Kidney epithelial cell (primary cell): Measurements from ENCODE around the gene PLEKHA8. TPM values are rescaled to one million over a fixed set of nuclear protein-coding genes. Genes with fewer than 3 reads are reported as not detected.

Experiments
- DNase-seq: peaks from one replicate; pipeline ENCODE4 v3.0.0-alpha.2; 2010; ENCODE audit warnings: low read depth
- H3K27me3 ChIP-seq: 2 replicates; pipeline ENCODE4 v1.6.0; 2011; ENCODE audit warnings: low read length; ENCODE audit not compliant: control insufficient read depth, insufficient read depth
- H3K36me3 ChIP-seq: 2 replicates; pipeline ENCODE4 v1.5.1; 2011; ENCODE audit warnings: low read length; ENCODE audit not compliant: control insufficient read depth, insufficient read depth
- H3K4me3 ChIP-seq: 2 replicates; pipeline ENCODE4 v1.5.1; 2011; ENCODE audit warnings: low read depth, mild to moderate bottlenecking, control low read depth, low read length
- total RNA-seq: library from RNA; depleted of rRNA; stranded (reverse); fragments of >200 nt; gene quantifications from 2 replicates; pipeline ENCODE4 v1.2.3, GENCODE V29; 2015
- TF ChIP-seq, protein P1 (sequence below): IDR thresholded peaks from 2 replicates; pipeline ENCODE4 v1.5.1; 2011; ENCODE audit warnings: mild to moderate bottlenecking, moderate library complexity, low read length, control low read depth, inconsistent platforms; ENCODE audit not compliant: insufficient read depth, poor library complexity, severe bottlenecking

The PLEKHA8 gene, protein sequence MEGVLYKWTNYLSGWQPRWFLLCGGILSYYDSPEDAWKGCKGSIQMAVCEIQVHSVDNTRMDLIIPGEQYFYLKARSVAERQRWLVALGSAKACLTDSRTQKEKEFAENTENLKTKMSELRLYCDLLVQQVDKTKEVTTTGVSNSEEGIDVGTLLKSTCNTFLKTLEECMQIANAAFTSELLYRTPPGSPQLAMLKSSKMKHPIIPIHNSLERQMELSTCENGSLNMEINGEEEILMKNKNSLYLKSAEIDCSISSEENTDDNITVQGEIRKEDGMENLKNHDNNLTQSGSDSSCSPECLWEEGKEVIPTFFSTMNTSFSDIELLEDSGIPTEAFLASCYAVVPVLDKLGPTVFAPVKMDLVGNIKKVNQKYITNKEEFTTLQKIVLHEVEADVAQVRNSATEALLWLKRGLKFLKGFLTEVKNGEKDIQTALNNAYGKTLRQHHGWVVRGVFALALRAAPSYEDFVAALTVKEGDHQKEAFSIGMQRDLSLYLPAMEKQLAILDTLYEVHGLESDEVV
- total RNA-seq, result 20.7 and 22.7 TPM in 2 replicates

DNA sequence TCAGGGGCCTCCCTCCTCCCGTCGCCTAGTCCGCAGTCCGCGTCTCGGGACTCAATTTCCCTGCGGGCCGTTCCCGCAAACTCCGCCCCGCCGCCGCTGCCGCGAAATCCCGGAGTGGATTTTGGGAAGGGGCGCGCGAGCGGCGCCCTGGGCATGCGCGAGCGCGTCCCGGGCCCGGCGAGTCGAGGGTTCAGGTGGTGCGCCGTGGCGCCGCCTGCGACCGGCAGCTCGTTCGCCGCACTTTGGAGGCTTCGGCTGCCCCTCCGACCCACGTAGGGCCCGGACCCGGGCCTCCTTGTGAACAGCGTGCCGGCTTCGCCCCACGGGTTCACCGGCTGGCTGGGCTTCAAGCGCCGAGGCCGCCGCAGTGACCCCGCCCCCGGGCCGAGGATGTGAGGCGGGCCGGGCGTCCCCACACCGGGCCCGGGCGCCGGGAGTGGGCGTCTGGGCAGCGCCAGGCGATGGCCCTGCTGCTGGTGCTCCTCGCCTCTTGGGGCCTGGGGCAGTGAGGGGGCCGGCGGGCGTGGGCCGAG, at the start of gene PLEKHA8:
TSS of gene PLEKHA8 (plus strand) at position 197 of the 533 bp plus-strand sequence. CDS start 351 bp downstream, outside the sequence.
- Histone ChIP-seq H3K36me3 (no peaks in the 10 kb centered on the region), H3K4me3 (peak within 1 kb of the TSS; percentile 77), H3K27me3 (no peaks in the 10 kb centered on the region)
- TF ChIP-seq, protein P1, sequence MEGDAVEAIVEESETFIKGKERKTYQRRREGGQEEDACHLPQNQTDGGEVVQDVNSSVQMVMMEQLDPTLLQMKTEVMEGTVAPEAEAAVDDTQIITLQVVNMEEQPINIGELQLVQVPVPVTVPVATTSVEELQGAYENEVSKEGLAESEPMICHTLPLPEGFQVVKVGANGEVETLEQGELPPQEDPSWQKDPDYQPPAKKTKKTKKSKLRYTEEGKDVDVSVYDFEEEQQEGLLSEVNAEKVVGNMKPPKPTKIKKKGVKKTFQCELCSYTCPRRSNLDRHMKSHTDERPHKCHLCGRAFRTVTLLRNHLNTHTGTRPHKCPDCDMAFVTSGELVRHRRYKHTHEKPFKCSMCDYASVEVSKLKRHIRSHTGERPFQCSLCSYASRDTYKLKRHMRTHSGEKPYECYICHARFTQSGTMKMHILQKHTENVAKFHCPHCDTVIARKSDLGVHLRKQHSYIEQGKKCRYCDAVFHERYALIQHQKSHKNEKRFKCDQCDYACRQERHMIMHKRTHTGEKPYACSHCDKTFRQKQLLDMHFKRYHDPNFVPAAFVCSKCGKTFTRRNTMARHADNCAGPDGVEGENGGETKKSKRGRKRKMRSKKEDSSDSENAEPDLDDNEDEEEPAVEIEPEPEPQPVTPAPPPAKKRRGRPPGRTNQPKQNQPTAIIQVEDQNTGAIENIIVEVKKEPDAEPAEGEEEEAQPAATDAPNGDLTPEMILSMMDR, result no peak
- no peak for DNase-seq

DNA sequence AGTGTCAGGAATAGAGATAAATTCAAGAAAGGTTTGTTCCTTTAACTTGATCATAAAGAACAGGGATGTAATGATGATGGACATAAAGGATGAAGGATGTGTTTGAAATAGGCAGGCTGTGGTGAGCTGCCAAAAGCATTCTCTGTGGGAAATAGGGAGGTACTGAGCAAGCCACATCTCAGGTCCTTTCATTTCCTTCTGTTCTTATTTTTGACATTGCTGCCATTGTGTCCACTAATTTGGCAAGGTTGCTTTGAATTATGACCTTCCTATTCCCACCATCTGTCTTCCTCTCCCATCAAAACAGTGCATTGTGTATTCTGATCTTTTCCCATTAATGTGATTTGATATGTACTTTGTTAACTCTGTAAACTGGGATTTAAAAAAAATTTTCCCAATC, 48.1 kb upstream of the PLEKHA8 start:
- TF ChIP-seq, protein P1, result no peak
- Histone ChIP-seq H3K4me3 (no peak overlapping the region), H3K27me3 (no peaks in the 10 kb centered on the region), H3K36me3 (no peaks in the 10 kb centered on the region)
- no peak for DNase-seq

DNA sequence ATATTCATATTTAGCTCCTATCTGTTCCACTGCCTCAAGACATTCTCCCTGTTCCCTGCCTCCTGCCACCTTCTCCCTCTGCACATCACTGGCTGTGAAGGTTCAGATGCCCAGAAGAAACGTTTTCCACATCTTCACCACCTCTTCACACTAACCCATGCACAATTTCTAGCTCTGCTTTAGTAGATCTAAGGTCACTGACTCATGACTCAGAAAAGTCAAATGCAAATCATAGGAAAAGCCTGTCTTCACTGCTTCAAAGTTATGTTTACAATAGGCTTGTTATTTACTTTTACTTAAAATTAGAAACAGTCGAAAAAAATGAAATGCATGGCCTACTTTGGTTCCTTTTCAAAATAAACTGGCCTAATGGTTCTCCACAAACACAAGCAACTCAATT, 41.1 kb upstream of the PLEKHA8 start:
- Histone ChIP-seq H3K36me3 (peaks cover 2% of the 10 kb centered on the region), H3K4me3 (no peak overlapping the region), H3K27me3 (no peaks in the 10 kb centered on the region)
- peak; percentile 10 for DNase-seq
- TF ChIP-seq, protein P1, result no peak

DNA sequence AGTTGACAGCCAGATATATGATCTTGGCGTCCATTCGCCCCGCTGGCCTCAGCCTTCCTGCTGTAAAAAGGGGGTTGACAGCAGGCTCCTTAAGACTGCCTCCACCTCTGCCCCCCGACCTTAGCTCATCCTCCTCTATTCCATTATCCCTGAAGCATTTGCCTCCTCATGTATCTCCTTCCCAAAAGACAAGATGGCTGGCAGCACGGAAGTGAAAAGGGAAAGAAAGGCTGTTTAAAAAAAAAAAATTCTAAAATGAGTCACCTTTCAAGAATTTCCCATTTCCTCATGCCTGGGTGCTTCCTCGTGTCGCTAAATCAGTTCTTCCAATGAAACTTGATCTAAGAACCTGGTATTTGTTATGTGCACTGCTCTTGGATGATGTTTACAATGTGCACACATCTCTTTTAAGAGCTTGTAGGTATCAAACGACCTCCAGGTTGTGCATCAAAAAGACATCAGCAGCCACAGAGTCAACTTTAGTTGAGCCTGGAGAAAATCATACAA, 40.3 kb upstream of the PLEKHA8 start:
- peaks cover 2% of the 10 kb centered on the region for H3K36me3 ChIP-seq
- peak overlapping the region; percentile 95 for H3K4me3 ChIP-seq

DNA sequence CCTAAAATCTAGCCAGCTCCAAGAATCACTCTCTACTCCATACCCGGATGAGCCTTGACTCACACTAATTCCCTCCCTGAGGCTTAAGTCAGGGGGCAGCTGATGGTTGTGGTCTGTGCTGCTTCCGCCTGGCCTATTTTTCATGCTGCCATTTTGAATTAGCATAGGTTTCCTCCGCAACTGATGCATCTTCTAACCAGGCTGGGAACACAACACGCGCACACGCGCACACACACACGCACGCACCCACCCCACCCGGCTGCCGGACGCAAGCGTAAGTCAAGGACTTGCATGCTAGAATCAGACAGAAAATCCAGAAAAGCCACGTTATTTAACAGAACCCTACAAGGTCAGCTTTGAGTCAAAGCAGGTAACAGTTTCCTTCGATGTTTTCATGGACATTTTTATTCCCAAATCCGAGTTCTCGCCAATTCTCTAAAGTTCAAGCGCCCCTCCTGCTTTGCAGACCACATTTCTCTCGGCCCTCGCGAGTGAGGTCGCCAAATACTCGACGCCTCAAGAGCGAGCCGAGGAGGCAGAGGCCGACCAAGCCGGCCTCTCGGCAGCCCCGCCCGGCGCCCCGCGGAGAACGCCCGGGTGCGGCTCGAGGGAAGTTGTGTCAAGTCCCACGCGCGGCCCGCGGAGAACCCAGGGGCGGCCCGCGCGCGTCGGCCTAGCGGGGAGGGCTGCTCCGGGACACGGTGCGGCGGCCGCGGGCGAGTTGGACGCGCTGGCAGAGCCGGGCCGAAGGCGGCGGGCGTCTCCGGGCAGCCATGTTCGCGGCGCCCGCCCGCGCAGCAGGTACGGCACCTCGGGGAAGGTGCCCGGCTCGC, 39.6 kb upstream of the PLEKHA8 start:
- peaks cover 2% of the 10 kb centered on the region for H3K36me3 ChIP-seq
- H3K4me3 ChIP-seq, result peak overlapping the region; percentile 95
- no peaks in the 10 kb centered on the region for H3K27me3 ChIP-seq
- DNase-seq, result peak; percentile 35
- TF ChIP-seq, protein P1, result no peak

More for the DNA sequence above, 40.3 kb upstream of the PLEKHA8 start:
- TF ChIP-seq, protein P1, result no peak
- H3K27me3 ChIP-seq, result no peaks in the 10 kb centered on the region
- DNase-seq, result peak; percentile 79
